ENCODE results near the gene TRAK2.

- TF ChIP-seq CTCF (IDR thresholded peaks at IDR 0.05; ENCODE audit: poor library complexity, severe bottlenecking) (no peak), POLR2AphosphoS5 (IDR thresholded peaks at IDR 0.05) (no peak), EP300 (conservative IDR thresholded peaks at IDR 0.05; ENCODE audit: poor library complexity, severe bottlenecking) (no peak), REST (IDR thresholded peaks at IDR 0.05; ENCODE audit: borderline replicate concordance) (no peak)
These were observed 47.4 kb downstream of the TRAK2 start for GRCh38 chr2:201403880-201404279.
